ENCODE results near the gene EFL1. TPM values are rescaled to one million over a fixed set of nuclear protein-coding genes. Genes with fewer than 3 reads are reported as not detected.
"Not testable (repeated sequence)": the region's sequence is repeated elsewhere in the genome, so short reads cannot be mapped to it uniquely, and the experiment has no call there.

Gene EFL1
- 10 to 100 TPM; 42.0 to 59.1 TPM for total RNA-seq
- 26.1 TPM for polyA plus RNA-seq (2013, experiment 1 of 2)
- 27.2 TPM for polyA plus RNA-seq (2013, experiment 2 of 2)
- long read RNA-seq, experiment 1, transcript EFL1-201 (20 exons, 3,675 nt), result major isoform, 6 of 25 reads
- long read RNA-seq, experiment 1, partial matches to known transcripts, result 14 of 25 reads
- long read RNA-seq, experiment 1, other reads (novel, unspliced or antisense), result 5 of 25 reads
- long read RNA-seq, experiment 2, transcript EFL1-201 (20 exons, 3,675 nt), result major isoform, 134 of 183 reads
- long read RNA-seq, experiment 2, partial matches to known transcripts, result 23 of 183 reads
- long read RNA-seq, experiment 2, other reads (novel, unspliced or antisense), result 24 of 183 reads
- long read RNA-seq, experiment 3, transcript EFL1-201 (20 exons, 3,675 nt), result major isoform, 189 of 270 reads
- long read RNA-seq, experiment 3, partial matches to known transcripts, result 58 of 270 reads
- long read RNA-seq, experiment 3, other reads (novel, unspliced or antisense), result 22 of 270 reads
- long read RNA-seq, experiment 4, transcript EFL1-201 (20 exons, 3,675 nt), result major isoform, 8 of 34 reads
- long read RNA-seq, experiment 4, partial matches to known transcripts, result 21 of 34 reads
- long read RNA-seq, experiment 4, other reads (novel, unspliced or antisense), result 5 of 34 reads

DNA sequence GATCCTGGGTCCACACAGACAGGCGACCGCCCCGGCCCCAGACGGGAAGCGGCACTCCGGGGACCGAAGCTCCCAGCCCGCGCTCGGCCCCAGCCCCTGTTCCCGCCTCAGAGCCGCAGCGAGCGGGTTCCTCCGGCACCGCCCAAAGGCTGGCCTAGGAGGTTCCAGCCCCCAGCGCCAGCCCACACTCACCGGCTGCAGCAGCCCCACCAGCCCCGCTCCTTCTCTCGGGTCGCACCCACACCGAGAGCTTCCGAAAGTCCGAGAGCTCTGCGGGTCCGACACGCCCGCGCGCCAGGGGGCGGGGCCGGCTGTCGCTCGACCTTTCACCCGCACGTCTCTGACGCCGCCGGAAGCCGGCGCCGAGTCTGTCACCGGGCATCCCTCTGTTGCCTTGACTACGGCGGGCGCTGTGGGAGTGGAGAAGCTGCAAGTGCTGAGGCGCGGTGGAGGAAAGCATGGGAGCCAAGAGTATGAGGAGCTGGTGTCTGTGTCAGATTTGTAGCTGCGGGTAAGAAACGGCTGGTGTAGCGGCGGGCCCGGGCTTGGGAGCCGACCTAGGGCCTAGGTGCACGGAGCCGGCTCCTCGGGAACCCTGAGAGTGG is at the start of gene EFL1, which contains the start of gene SAXO2:
TSS of gene EFL1 (minus strand) at position 313 of the 605 bp plus-strand sequence. CDS start 956 bp downstream, outside the sequence.
TSS of gene SAXO2 (plus strand) at position 397 of the 605 bp plus-strand sequence. CDS start at position 459, 62 bp downstream.
- H3K4me3 Mint-ChIP-seq, result peak within 1 kb of the TSS; percentile 91
- peaks cover 7% of the 10 kb centered on the region for H3K4me1 ChIP-seq (ENCODE audit: control insufficient read depth, insufficient read depth, low read length)
- H3K9me3 Mint-ChIP-seq, result no peaks in the 10 kb centered on the region
- TF ChIP-seq, protein P1, sequence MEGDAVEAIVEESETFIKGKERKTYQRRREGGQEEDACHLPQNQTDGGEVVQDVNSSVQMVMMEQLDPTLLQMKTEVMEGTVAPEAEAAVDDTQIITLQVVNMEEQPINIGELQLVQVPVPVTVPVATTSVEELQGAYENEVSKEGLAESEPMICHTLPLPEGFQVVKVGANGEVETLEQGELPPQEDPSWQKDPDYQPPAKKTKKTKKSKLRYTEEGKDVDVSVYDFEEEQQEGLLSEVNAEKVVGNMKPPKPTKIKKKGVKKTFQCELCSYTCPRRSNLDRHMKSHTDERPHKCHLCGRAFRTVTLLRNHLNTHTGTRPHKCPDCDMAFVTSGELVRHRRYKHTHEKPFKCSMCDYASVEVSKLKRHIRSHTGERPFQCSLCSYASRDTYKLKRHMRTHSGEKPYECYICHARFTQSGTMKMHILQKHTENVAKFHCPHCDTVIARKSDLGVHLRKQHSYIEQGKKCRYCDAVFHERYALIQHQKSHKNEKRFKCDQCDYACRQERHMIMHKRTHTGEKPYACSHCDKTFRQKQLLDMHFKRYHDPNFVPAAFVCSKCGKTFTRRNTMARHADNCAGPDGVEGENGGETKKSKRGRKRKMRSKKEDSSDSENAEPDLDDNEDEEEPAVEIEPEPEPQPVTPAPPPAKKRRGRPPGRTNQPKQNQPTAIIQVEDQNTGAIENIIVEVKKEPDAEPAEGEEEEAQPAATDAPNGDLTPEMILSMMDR (conservative IDR thresholded peaks at IDR 0.05), result no peak
- H3K36me3 ChIP-seq (ENCODE audit: control insufficient read depth, insufficient read depth, low read length), result peaks cover 32% of the 10 kb centered on the region
- no peaks in the 10 kb centered on the region for H3K9me3 ChIP-seq (ENCODE audit: control insufficient read depth, low read length)
- no peaks in the 10 kb centered on the region for H3K27me3 ChIP-seq (ENCODE audit: control insufficient read depth, insufficient read depth, low read length, poor library complexity, severe bottlenecking)
- H3K27ac Mint-ChIP-seq, result peak within 1 kb of the TSS; percentile 99
- H3K36me3 Mint-ChIP-seq (ENCODE audit: low read depth), result peaks cover 22% of the 10 kb centered on the region
- no peaks in the 10 kb centered on the region for H3K27me3 Mint-ChIP-seq (ENCODE audit: insufficient read depth)
- peak within 1 kb of the TSS; percentile 84 for H3K9ac ChIP-seq (ENCODE audit: extremely low read depth, low read length, poor library complexity, severe bottlenecking)
- 0 to 4% methylated on average over 9 to 57 of the region's 57 CpGs for WGBS, 2 experiments (ENCODE audit: insufficient coverage in 1 of 2, insufficient read length in 1 of 2)
- DNase-seq, result peak; percentile 97
- H3K4me1 Mint-ChIP-seq, result peaks cover 53% of the 10 kb centered on the region
- peak within 1 kb of the TSS; percentile 90 for H3K4me3 ChIP-seq (ENCODE audit: low read length)
- peak within 1 kb of the TSS; percentile 45 for H3K27ac ChIP-seq (ENCODE audit: low read depth, low read length)

DNA sequence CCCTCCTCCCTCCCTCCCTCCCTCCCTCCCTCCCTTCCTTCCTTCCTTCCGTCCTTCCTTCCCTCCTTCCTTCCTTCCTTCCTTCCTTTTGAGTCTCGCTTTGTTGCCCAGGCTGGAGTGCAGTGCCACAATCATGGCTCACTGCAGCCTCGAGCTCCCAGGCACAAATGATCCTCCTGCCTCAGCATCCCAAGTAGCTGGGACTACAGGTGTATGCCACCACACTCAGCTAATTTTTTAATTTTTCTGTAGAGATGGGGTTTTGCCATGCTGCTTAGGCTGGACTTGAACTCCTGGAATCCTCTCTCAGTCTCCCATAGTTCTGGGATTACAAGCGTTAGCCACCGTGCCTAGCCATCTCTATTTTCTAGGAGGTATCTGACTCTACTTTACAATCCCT is 48.8 kb upstream of the EFL1 start:
- not testable (repeated sequence) for H3K36me3 ChIP-seq (ENCODE audit: control insufficient read depth, insufficient read depth, low read length); H3K27me3 Mint-ChIP-seq (ENCODE audit: insufficient read depth); H3K9me3 ChIP-seq (ENCODE audit: control insufficient read depth, low read length); H3K4me1 Mint-ChIP-seq; H3K4me3 Mint-ChIP-seq; H3K4me3 ChIP-seq (ENCODE audit: low read length); H3K9me3 Mint-ChIP-seq; H3K9ac ChIP-seq (ENCODE audit: extremely low read depth, low read length, poor library complexity, severe bottlenecking); H3K27ac ChIP-seq (ENCODE audit: low read depth, low read length); H3K27me3 ChIP-seq (ENCODE audit: control insufficient read depth, insufficient read depth, low read length, poor library complexity, severe bottlenecking); H3K36me3 Mint-ChIP-seq (ENCODE audit: low read depth); H3K27ac Mint-ChIP-seq; H3K4me1 ChIP-seq (ENCODE audit: control insufficient read depth, insufficient read depth, low read length)
- 88 to 89% methylated on average over 3 to 5 of the region's 5 CpGs for WGBS, 2 experiments (ENCODE audit: insufficient coverage in 1 of 2, insufficient read length in 1 of 2)
- DNase-seq, result peak; percentile 8

DNA sequence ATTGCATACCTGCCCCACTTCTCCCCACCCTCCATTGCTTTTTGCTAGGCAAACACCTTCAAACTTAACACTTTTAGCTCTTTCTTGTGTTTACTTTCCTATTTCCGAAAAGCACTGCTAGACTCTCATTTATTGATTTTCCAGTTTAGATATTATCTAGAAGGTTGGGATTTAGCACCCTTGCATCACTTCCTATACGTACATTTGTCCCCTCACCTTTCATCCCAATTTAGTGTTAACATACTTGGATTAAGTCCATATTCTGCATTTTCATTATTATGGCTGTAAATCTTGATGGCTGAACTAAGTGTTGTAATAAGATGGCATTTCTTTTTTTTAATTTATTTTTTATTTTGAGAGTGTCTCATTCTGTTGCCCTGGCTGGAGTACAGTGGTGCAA is 47.3 kb upstream of the EFL1 start:
- DNase-seq, result no peak
- Histone ChIP-seq H3K9me3 (ENCODE audit: control insufficient read depth, low read length) (no peaks in the 10 kb centered on the region), H3K27ac (ENCODE audit: low read depth, low read length) (no peak overlapping the region), H3K36me3 (ENCODE audit: control insufficient read depth, insufficient read depth, low read length) (no peaks in the 10 kb centered on the region), H3K4me3 (ENCODE audit: low read length) (no peak overlapping the region), H3K9ac (ENCODE audit: extremely low read depth, low read length, poor library complexity, severe bottlenecking) (no peak overlapping the region), H3K27me3 (ENCODE audit: control insufficient read depth, insufficient read depth, low read length, poor library complexity, severe bottlenecking) (no peaks in the 10 kb centered on the region), H3K4me1 (ENCODE audit: control insufficient read depth, insufficient read depth, low read length) (no peaks in the 10 kb centered on the region)
- Mint-ChIP-seq H3K4me3 (no peak overlapping the region), H3K36me3 (ENCODE audit: low read depth) (no peaks in the 10 kb centered on the region), H3K4me1 (no peaks in the 10 kb centered on the region), H3K27ac (no peak overlapping the region), H3K27me3 (ENCODE audit: insufficient read depth) (peaks cover 5% of the 10 kb centered on the region), H3K9me3 (peaks cover 7% of the 10 kb centered on the region)
- WGBS, 2 experiments (ENCODE audit: insufficient coverage in 1 of 2, insufficient read length in 1 of 2), result 100% methylated on average over 1 of the region's 2 CpGs; no CpG with 5 or more reads in 1 of the 2 experiments
- TF ChIP-seq, protein P1 (conservative IDR thresholded peaks at IDR 0.05), result no peak
